Measurements from ENCODE around the gene TRAPPC14.

- TF ChIP-seq CTCF (tag by site-specific recombination; IDR thresholded peaks at IDR 0.05) = no peak
- no peak for TF ChIP-seq ZNF433 (tag by site-specific recombination; IDR thresholded peaks at IDR 0.05; ENCODE audit: low read depth)
- no peak for TF ChIP-seq ZNF292 (tag by site-specific recombination; IDR thresholded peaks at IDR 0.05; ENCODE audit: borderline replicate concordance, low read depth)
- TF ChIP-seq ZBTB49 (tag by site-specific recombination; IDR thresholded peaks at IDR 0.05; ENCODE audit: low read depth) = no peak
- no peak for TF ChIP-seq TCF7L2 (IDR thresholded peaks at IDR 0.05; ENCODE audit: borderline replicate concordance, low read depth, low read length)
Observed at GRCh38 chr7:100111914-100112313, 46.6 kb downstream of the TRAPPC14 start.

All from HEK293 (cell line).